Left colon (tissue), 2 donors: ENCODE measurements around the gene NEURL2. TPM values are rescaled to one million over a fixed set of nuclear protein-coding genes. Genes with fewer than 3 reads are reported as not detected.

Experiments used
- total RNA-seq, 2 donors: library from RNA; stranded (reverse); fragmentation: NEBNext Ultra II Directional; extraction: Animal tissue kit (Norgen Biotek cat#: 25700); gene quantifications; one replicate each; pipeline ENCODE4 v1.2.1, GENCODE V29; 2021
- donor health status: DM: no; HTN: no; CAD: no.
- donor health status: DM: yes; HTN: yes; CAD: no.

NEURL2 gene
- total RNA-seq, 2 donors from 2014 or later, result 4.7 to 5.5 TPM

Other genes with a start within 250 kb of the NEURL2 start
- gene WFDC11, start 221.0 kb downstream of the NEURL2 start, total RNA-seq, result not detected
- not detected for gene WFDC13, start 189.2 kb downstream of the NEURL2 start, total RNA-seq
- gene WFDC10B, start 186.2 kb downstream of the NEURL2 start, total RNA-seq, result not detected
- gene SPINT4, start 168.9 kb downstream of the NEURL2 start, total RNA-seq, result not detected
- gene WFDC3, start 99.3 kb downstream of the NEURL2 start, total RNA-seq, result 1 to 10 TPM; 2.3 to 9.8 TPM
- 10 to 100 TPM; 50.9 to 60.5 TPM for gene DNTTIP1, start 99.3 kb downstream of the NEURL2 start, total RNA-seq
- gene UBE2C, start 78.6 kb downstream of the NEURL2 start, total RNA-seq, result 10 to 100 TPM in 1 of 2 donors, 1 to 10 TPM in 1; 6.8 to 22.3 TPM
- gene TNNC2, start 63.9 kb downstream of the NEURL2 start, total RNA-seq, result 1 to 10 TPM; 3.9 to 5.1 TPM
- 10 to 100 TPM; 14.4 to 15.8 TPM for gene SNX21, start 57.4 kb downstream of the NEURL2 start, total RNA-seq
- gene ACOT8, start 33.8 kb downstream of the NEURL2 start, total RNA-seq, result 10 to 100 TPM; 46.5 to 47.9 TPM
- gene ZSWIM3, start 33.6 kb downstream of the NEURL2 start, total RNA-seq, result 1 to 10 TPM; 4.2 to 5.6 TPM
- 10 to 100 TPM; 11.8 to 12.0 TPM for gene ZSWIM1, start 10.0 kb downstream of the NEURL2 start, total RNA-seq
- gene SPATA25, start 3.6 kb downstream of the NEURL2 start, total RNA-seq, result 1 to 10 TPM; 2.0 to 3.2 TPM
- 100 to 1,000 TPM; 513 to 538 TPM for gene CTSA, start 127 bp upstream of the NEURL2 start, total RNA-seq
- 10 to 100 TPM; 14.7 to 49.5 TPM for gene PLTP, start 20.9 kb upstream of the NEURL2 start, total RNA-seq
- 10 to 100 TPM; 27.2 to 32.1 TPM for gene PCIF1, start 43.5 kb upstream of the NEURL2 start, total RNA-seq
- 10 to 100 TPM; 14.8 to 18.2 TPM for gene ZNF335, start 81.0 kb upstream of the NEURL2 start, total RNA-seq
- 1 to 10 TPM in 1 of 2 donors, under 1 TPM in 1; 0.31 to 2.1 TPM for gene MMP9, start 117.7 kb upstream of the NEURL2 start, total RNA-seq
- 1 to 10 TPM in 1 of 2 donors, not detected in 1; 1.6 TPM for gene SLC12A5, start 138.0 kb upstream of the NEURL2 start, total RNA-seq
- gene NCOA5, start 198.8 kb upstream of the NEURL2 start, total RNA-seq, result 10 to 100 TPM; 20.8 to 24.1 TPM
- 1 to 10 TPM; 2.5 to 6.0 TPM for gene CD40, start 227.1 kb upstream of the NEURL2 start, total RNA-seq